Activated B cell treated with CpG ODN at 0.5 μM for 24 hours (primary cell): ENCODE measurements around the gene STAG2. TPM values are rescaled to one million over a fixed set of nuclear protein-coding genes. Genes with fewer than 3 reads are reported as not detected.

Source experiments
- ATAC-seq: fragments of 200-7000 bp; cut with Tn5 transposase; one replicate; pipeline ENCODE4 v1.10.0; 2021; ENCODE audit warnings: low read depth, mild to moderate bottlenecking, moderate library complexity
- CTCF ChIA-PET: fragments of 350-600 bp; sonication (Branson Sonifier 250); formaldehyde crosslinking; loops from one replicate; lab custom pipeline; 2021; ENCODE audit warnings: antibody characterized with exemption; lab: Charles Lee
- POLR2A ChIA-PET: fragments of 350-600 bp; sonication (Branson Sonifier 250); formaldehyde crosslinking; loops from one replicate; lab custom pipeline; 2021; ENCODE audit warnings: antibody characterized with exemption; lab: Charles Lee
- DNase-seq: peaks from one replicate; pipeline ENCODE4 v3.0.0; 2022
- H3K27ac Mint-ChIP-seq: one replicate; pipeline ENCODE4 v1.8.0; 2020; ENCODE audit warnings: mixed read lengths
- H3K27me3 Mint-ChIP-seq: one replicate; pipeline ENCODE4 v1.8.0; 2021; ENCODE audit warnings: mixed read lengths
- H3K36me3 Mint-ChIP-seq: one replicate; pipeline ENCODE4 v1.8.0; 2021; ENCODE audit warnings: low read depth, mixed read lengths
- H3K4me1 Mint-ChIP-seq: one replicate; pipeline ENCODE4 v1.8.0; 2021; ENCODE audit warnings: mixed read lengths
- H3K4me3 Mint-ChIP-seq: one replicate; pipeline ENCODE4 v1.8.0; 2020; ENCODE audit warnings: mild to moderate bottlenecking, mixed read lengths
- H3K9me3 Mint-ChIP-seq: one replicate; pipeline ENCODE4 v1.8.0; 2020; ENCODE audit warnings: mixed read lengths
- intact Hi-C: fragments of 100-400 bp; cut with micrococcal nuclease; formaldehyde crosslinking; loops from one replicate; pipeline ENCODE4 v1.15.1; 2024
- total RNA-seq: library from RNA; stranded (reverse); gene quantifications from 2 replicates; pipeline ENCODE4 v1.2.3, GENCODE V29; 2022
- TF ChIP-seq, protein P1 (sequence below): fragments of 200-600 bp; IDR thresholded peaks from one replicate; pipeline ENCODE4 v1.8.0; 2022; ENCODE audit warnings: antibody characterized with exemption, mild to moderate bottlenecking

STAG2 gene
- total RNA-seq, 1 donor from 2014 or later = 86.6 TPM

DNA sequence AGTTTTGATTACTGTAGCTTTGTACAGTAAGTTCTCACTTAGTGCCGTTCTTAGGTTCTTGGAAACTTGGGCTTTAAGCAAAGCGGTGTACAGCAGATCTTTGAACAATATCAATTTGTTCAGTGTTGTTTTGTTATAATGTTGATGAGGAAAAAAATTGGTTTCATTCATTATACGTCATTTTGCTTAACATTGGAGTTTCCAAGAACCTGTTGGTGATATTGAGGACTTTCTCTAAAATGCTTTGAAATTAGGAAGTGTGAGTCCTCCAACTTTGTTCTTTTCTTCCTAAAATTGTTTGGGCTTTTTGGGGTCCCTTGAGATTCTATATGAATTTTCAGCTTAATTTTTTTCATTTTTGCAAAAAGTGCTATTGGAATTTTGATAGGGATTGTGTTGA is 49.1 kb downstream of the STAG2 start:
- POLR2A ChIA-PET = interaction anchor here (0.6 kb wide), 1 partner anchor 65 kb away, joined by 6 read pairs; no protein-coding TSS in a partner anchor
- TF ChIP-seq, protein P1, sequence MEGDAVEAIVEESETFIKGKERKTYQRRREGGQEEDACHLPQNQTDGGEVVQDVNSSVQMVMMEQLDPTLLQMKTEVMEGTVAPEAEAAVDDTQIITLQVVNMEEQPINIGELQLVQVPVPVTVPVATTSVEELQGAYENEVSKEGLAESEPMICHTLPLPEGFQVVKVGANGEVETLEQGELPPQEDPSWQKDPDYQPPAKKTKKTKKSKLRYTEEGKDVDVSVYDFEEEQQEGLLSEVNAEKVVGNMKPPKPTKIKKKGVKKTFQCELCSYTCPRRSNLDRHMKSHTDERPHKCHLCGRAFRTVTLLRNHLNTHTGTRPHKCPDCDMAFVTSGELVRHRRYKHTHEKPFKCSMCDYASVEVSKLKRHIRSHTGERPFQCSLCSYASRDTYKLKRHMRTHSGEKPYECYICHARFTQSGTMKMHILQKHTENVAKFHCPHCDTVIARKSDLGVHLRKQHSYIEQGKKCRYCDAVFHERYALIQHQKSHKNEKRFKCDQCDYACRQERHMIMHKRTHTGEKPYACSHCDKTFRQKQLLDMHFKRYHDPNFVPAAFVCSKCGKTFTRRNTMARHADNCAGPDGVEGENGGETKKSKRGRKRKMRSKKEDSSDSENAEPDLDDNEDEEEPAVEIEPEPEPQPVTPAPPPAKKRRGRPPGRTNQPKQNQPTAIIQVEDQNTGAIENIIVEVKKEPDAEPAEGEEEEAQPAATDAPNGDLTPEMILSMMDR = no peak
- Mint-ChIP-seq H3K36me3 (peaks cover 5% of the 10 kb centered on the region), H3K9me3 (no peaks in the 10 kb centered on the region), H3K27ac (peak overlapping the region; percentile 22), H3K4me3 (no peak overlapping the region), H3K4me1 (peaks cover 71% of the 10 kb centered on the region), H3K27me3 (no peaks in the 10 kb centered on the region)
- intact Hi-C loops = loop anchor here (10.0 kb wide), 1 partner anchor 126 kb away; no protein-coding TSS in a partner anchor
- ATAC-seq (no peak), DNase-seq (no peak)
- CTCF ChIA-PET = no interaction called here

DNA sequence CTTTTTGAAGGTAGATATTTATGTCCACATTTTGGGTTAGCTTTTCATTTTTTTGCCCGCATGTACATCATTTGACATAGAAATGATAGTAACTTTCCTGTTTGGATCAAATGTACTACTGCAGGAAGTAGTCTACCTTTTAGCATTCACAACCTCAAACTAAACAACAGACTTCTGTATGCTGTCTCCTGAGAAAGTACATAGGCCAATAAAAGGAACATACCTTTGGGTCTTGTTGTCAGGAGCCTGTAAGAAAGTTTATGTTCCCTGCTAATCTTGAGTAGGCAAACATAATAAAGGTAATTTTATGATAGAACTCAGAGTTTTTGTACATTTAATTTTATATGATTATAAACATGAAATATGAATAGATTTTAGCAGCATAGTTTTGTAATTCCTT is 54.2 kb downstream of the STAG2 start:
- Mint-ChIP-seq H3K4me3 (no peak overlapping the region), H3K27me3 (no peaks in the 10 kb centered on the region), H3K9me3 (no peaks in the 10 kb centered on the region), H3K4me1 (peaks cover 52% of the 10 kb centered on the region), H3K27ac (no peak overlapping the region), H3K36me3 (peaks cover 2% of the 10 kb centered on the region)
- intact Hi-C loops = loop anchor here (10.0 kb wide), 1 partner anchor 131 kb away; no protein-coding TSS in a partner anchor
- TF ChIP-seq, protein P1 = no peak
- no peak for ATAC-seq
- ChIA-PET CTCF (interaction anchor here (1.2 to 1.4 kb wide), 2 partner anchors 31 to 182 kb away, joined by 4 read pairs; no protein-coding TSS in a partner anchor), POLR2A (no interaction called here)
- DNase-seq = no peak

DNA sequence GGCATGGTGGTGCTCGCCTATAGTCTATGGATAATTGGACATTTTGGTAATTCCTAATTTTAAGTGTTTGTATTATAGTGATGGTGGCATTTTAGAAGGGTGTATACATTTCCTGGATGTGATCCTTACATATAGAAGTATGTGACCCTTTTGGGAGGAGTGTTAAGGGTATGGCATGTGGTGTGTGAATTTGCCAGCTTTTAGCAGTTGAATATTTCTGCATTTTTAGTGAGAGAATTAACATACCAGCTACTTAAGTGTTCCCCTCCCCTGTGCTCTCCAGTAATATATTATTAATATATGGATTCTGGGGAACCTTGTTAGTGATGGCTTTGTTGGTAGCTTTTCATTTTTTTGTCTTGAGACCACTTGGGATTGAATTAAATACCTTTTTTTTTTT is 55.3 kb downstream of the STAG2 start:
- H3K4me3 Mint-ChIP-seq = no peak overlapping the region
- intact Hi-C loops = loop anchor here (10.0 kb wide), 1 partner anchor 132 kb away; no protein-coding TSS in a partner anchor
- POLR2A ChIA-PET = interaction anchor here (1.2 kb wide), 1 partner anchor 56 kb away, joined by 3 read pairs; no protein-coding TSS in a partner anchor
- H3K36me3 Mint-ChIP-seq = peaks cover 2% of the 10 kb centered on the region
- CTCF ChIA-PET = interaction anchor here (1.2 to 2.0 kb wide), 3 partner anchors 32 to 183 kb away, joined by 4 read pairs; no protein-coding TSS in a partner anchor
- H3K27me3 Mint-ChIP-seq = no peaks in the 10 kb centered on the region
- DNase-seq (no peak), ATAC-seq (no peak)
- H3K9me3 Mint-ChIP-seq = no peaks in the 10 kb centered on the region
- H3K4me1 Mint-ChIP-seq = peaks cover 42% of the 10 kb centered on the region
- TF ChIP-seq, protein P1 = no peak
- no peak overlapping the region for H3K27ac Mint-ChIP-seq

DNA sequence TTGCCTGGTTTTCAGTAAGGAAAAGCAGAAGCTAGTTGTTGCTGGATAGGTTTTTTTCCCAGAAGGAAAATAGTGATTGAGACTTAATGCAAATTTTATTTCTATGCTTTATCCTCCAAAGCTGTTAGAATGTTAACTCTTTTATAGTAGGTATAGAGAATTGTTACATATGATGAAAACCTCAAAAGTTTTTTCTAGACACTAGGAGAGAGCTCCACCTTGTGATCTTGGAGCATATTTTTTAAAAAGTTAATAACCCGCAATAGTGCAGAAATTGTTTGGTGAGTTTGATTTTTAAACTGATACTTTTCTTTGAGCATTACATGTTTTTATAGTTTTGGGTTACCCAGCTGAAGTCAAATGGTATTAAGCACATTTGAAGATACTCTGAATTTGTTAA is 56.5 kb downstream of the STAG2 start:
- ChIA-PET CTCF (interaction anchor here (1.0 to 2.0 kb wide), 3 partner anchors 41 to 185 kb away, joined by 3 to 6 read pairs (median 4); no protein-coding TSS in a partner anchor), POLR2A (interaction anchor here (1.2 to 1.3 kb wide), 2 partner anchors 58 kb away, joined by 3 to 4 read pairs; no protein-coding TSS in a partner anchor)
- Mint-ChIP-seq H3K4me3 (no peak overlapping the region), H3K27me3 (no peaks in the 10 kb centered on the region), H3K4me1 (peaks cover 32% of the 10 kb centered on the region), H3K9me3 (no peaks in the 10 kb centered on the region), H3K36me3 (peaks cover 3% of the 10 kb centered on the region), H3K27ac (no peak overlapping the region)
- intact Hi-C loops = loop anchor here (1.0 to 10.0 kb wide), 3 partner anchors 58 to 185 kb away; no protein-coding TSS in a partner anchor
- TF ChIP-seq, protein P1 = no peak
- DNase-seq = no peak
- no peak for ATAC-seq

DNA sequence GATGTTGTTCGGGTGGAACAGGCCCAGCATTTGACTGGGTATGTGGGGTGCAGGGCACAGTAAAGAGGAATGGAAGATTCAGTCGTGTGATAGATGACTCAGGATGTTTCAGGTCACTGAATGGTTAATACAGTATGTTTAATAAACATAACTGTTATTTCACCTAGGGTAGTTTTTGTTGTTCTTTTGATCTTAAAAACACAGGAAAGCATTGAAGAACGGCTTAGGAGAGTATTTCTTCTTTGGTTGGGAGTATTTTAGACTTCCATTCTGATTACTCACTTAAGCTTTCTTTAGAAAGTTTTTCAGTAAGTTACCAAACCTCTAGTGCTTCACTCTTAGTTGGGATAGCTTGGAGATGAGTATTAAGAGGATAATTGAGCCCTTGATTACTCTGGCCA is 62.3 kb downstream of the STAG2 start:
- intact Hi-C loops = loop anchor here (5.0 kb wide), 1 partner anchor 38 kb away; no protein-coding TSS in a partner anchor
- peaks cover 20% of the 10 kb centered on the region for H3K36me3 Mint-ChIP-seq
- H3K4me3 Mint-ChIP-seq = no peak overlapping the region
- ChIA-PET CTCF (no interaction called here), POLR2A (no interaction called here)
- H3K9me3 Mint-ChIP-seq = no peaks in the 10 kb centered on the region
- DNase-seq (no peak), ATAC-seq (no peak)
- TF ChIP-seq, protein P1 = no peak
- peak overlapping the region; percentile 50 for H3K27ac Mint-ChIP-seq
- H3K4me1 Mint-ChIP-seq = peaks cover 6% of the 10 kb centered on the region
- H3K27me3 Mint-ChIP-seq = no peaks in the 10 kb centered on the region
